ENCODE measurements around the gene GAS7. TPM values are rescaled to one million over a fixed set of nuclear protein-coding genes. Genes with fewer than 3 reads are reported as not detected.

The GAS7 gene
- total RNA-seq = 15.2 and 69.5 TPM in 2 replicates

GRCh38 chr17:10198509-10199249 is at the start of gene GAS7:
Gene GAS7 (minus strand): TSS chr17:10198606.

GRCh38 chr17:9905078-9905415 is 293.4 kb downstream of the GAS7 start, which contains the start of gene RCVRN:
Gene RCVRN (minus strand): TSS chr17:9905271. CDS start chr17:9905180, 91 bp downstream.

Other genes starting within 250 kb of the GAS7 start
- gene MYH13, start 174.4 kb upstream of the GAS7 start, total RNA-seq = under 0.01 and 0.47 TPM in 2 replicates
- 4.1 TPM in 1 of 2 replicates, not detected in the other for gene MYH8, start 223.3 kb upstream of the GAS7 start, total RNA-seq